HepG2 (cell line): ENCODE results near the gene TMEM80.

Experiments used
- CBX5 ChIP-seq: sonication (generic); formaldehyde crosslinking; IDR thresholded peaks from 2 replicates; pipeline ENCODE4 v1.4.0; 2020; ENCODE audit warnings: missing genetic modification reagents, borderline replicate concordance
- CEBPZ ChIP-seq: IDR thresholded peaks from 2 replicates; pipeline ENCODE4 v1.6.1; 2012; ENCODE audit warnings: low read length, improper control_type of control experiment
- EP300 ChIP-seq, 3 experiments: sonication (generic) in 1 of 3; formaldehyde crosslinking in 1 of 3; IDR thresholded peaks; 2 replicates each; pipeline versions ENCODE4 v1.5.1 to v1.6.1; 2011 to 2020; ENCODE audit warnings: low read depth in 2 of 3, low read length in 2 of 3, borderline replicate concordance in 1 of 3, improper control_type of control experiment in 1 of 3, mild to moderate bottlenecking in 1 of 3, missing genetic modification reagents in 1 of 3, moderate library complexity in 1 of 3
- FOXA3 ChIP-seq: IDR thresholded peaks from 2 replicates; pipeline ENCODE4 v1.6.1; 2016; ENCODE audit warnings: missing genetic modification reagents, missing compliant biosample characterization
- MAX ChIP-seq: IDR thresholded peaks from 2 replicates; pipeline ENCODE4 v1.6.1; 2012; ENCODE audit warnings: inconsistent platforms
- MXI1 ChIP-seq: IDR thresholded peaks from 3 replicates; pipeline ENCODE4 v1.6.1; 2012; ENCODE audit warnings: low read depth, low read length, inconsistent platforms, borderline replicate concordance
- STAT5B ChIP-seq: sonication (generic); formaldehyde crosslinking; IDR thresholded peaks from 2 replicates; pipeline ENCODE4 v1.4.0; 2020; ENCODE audit warnings: missing genetic modification reagents
- TCF7 ChIP-seq: sonication (generic); IDR thresholded peaks from 2 replicates; pipeline ENCODE4 v1.6.1; 2016; ENCODE audit warnings: antibody characterized with exemption, low read depth
- TOE1 ChIP-seq: sonication (generic); formaldehyde crosslinking; IDR thresholded peaks from 2 replicates; pipeline ENCODE4 v1.4.0; 2020; ENCODE audit warnings: mild to moderate bottlenecking, missing genetic modification reagents
- ZFP36 ChIP-seq: fragments of 150-350 bp; IDR thresholded peaks from 2 replicates; pipeline ENCODE4 v1.6.1; 2018; ENCODE audit warnings: borderline replicate concordance, low read length, low read depth; ENCODE audit not compliant: partially characterized antibody
- ZNF143 ChIP-seq: sonication (generic); formaldehyde crosslinking; IDR thresholded peaks from 2 replicates; pipeline ENCODE4 v1.4.0; 2020; ENCODE audit warnings: missing genetic modification reagents
- ZNF547 ChIP-seq: sonication (generic); formaldehyde crosslinking; IDR thresholded peaks from 2 replicates; pipeline ENCODE4 v1.5.1; 2020; ENCODE audit warnings: mild to moderate bottlenecking, missing genetic modification reagents

GRCh38 chr11:727859-728748 is 32.5 kb downstream of the TMEM80 start:
- TF ChIP-seq STAT5B (CRISPR knock-in tag) (no peak), CBX5 (CRISPR knock-in tag) (no peak; the same call in 1 of the 2 replicates), TCF7 (no peak), CEBPZ (no peak), MAX (peak; percentile 74), ZNF143 (CRISPR knock-in tag) (no peak; the same call in 1 of the 2 replicates), ZNF547 (CRISPR knock-in tag) (peak; percentile 5; the same call in 1 of the 2 replicates), FOXA3 (CRISPR knock-in tag) (peak; percentile 46), MXI1 (peak; percentile 69; the same call in 1 of the 3 replicates), TOE1 (CRISPR knock-in tag) (no peak), EP300 (IDR thresholded peaks at IDR 0.05; ENCODE audit: low read depth in 2 of 2, low read length in 2 of 2) (no peak), EP300 (CRISPR knock-in tag; IDR thresholded peaks at IDR 0.05; ENCODE audit: borderline replicate concordance) (no peak), ZFP36 (no peak)
